ENCODE measurements around the gene LPAR2.
"Not testable (repeated sequence)": the region's sequence is repeated elsewhere in the genome, so short reads cannot be mapped to it uniquely, and the experiment has no call there.

Gene LPAR2

GRCh38 chr19:19627621-19628500 is at the start of gene LPAR2:
Gene LPAR2 (minus strand): TSS chr19:19628220. CDS start chr19:19627275, 945 bp downstream.
- DNase-seq = peak; percentile 64

- DNase-seq = no peak
These were observed 49.6 kb upstream of the LPAR2 start for GRCh38 chr19:19677579-19677978.

- DNase-seq = no peak
These were observed 46.3 kb upstream of the LPAR2 start for GRCh38 chr19:19674315-19674714.

- DNase-seq = no peak
These were observed 44.8 kb upstream of the LPAR2 start for GRCh38 chr19:19672816-19673215.

GRCh38 chr19:19670070-19670551 is 42.1 kb upstream of the LPAR2 start:
- no peak for DNase-seq

GRCh38 chr19:19668230-19669012 is 40.4 kb upstream of the LPAR2 start, which contains the start of gene ZNF101:
Gene ZNF101 (plus strand): TSS chr19:19668839. CDS start chr19:19668964, 125 bp downstream.
- peak; percentile 94 for DNase-seq

- DNase-seq = not testable (repeated sequence)
These were observed 37.5 kb upstream of the LPAR2 start for GRCh38 chr19:19665420-19665948.

- DNase-seq = peak; percentile 98
These were observed 35.5 kb upstream of the LPAR2 start, which contains the start of gene ATP13A1 for GRCh38 chr19:19663256-19664120. Gene ATP13A1 (minus strand): TSS chr19:19663676. CDS start chr19:19663666, 10 bp downstream.

GRCh38 chr19:19662871-19663255 is 34.8 kb upstream of the LPAR2 start:
- no peak for DNase-seq

- DNase-seq = no peak
These were observed 34.3 kb upstream of the LPAR2 start for GRCh38 chr19:19662344-19662743.

- DNase-seq = peak; percentile 57
These were observed 33.7 kb upstream of the LPAR2 start for GRCh38 chr19:19661675-19662251.

- no peak for DNase-seq
These were observed 33.2 kb upstream of the LPAR2 start for GRCh38 chr19:19661141-19661674.

GRCh38 chr19:19659646-19660245 is 31.7 kb upstream of the LPAR2 start:
- no peak for DNase-seq

GRCh38 chr19:19657397-19657783 is 29.4 kb upstream of the LPAR2 start:
- DNase-seq = no peak

GRCh38 chr19:19656451-19657396 is 28.7 kb upstream of the LPAR2 start:
- no peak for DNase-seq

- DNase-seq = no peak
These were observed 27.8 kb upstream of the LPAR2 start for GRCh38 chr19:19655641-19656343.

- DNase-seq = no peak
These were observed 27.1 kb upstream of the LPAR2 start for GRCh38 chr19:19655051-19655594.

GRCh38 chr19:19654441-19654840 is 26.4 kb upstream of the LPAR2 start:
- DNase-seq = no peak

GRCh38 chr19:19653597-19654147 is 25.7 kb upstream of the LPAR2 start:
- DNase-seq = no peak

All from CD4-positive, alpha-beta T cell treated with Interleukin-4 for 4 hours (primary cell).